ENCODE results near the gene COPS9.

COPS9 gene

GRCh38 chr2:240138254-240138984 lies 2.3 kb upstream of the COPS9 start:
- DNase-seq (ENCODE audit: low spot score): no peak
- TF ChIP-seq CTCF (IDR thresholded peaks at IDR 0.05; ENCODE audit: extremely low read depth, missing control alignments): no peak

GRCh38 chr2:240137596-240138253 lies 1.6 kb upstream of the COPS9 start:
- no peak for TF ChIP-seq CTCF (IDR thresholded peaks at IDR 0.05; ENCODE audit: extremely low read depth, missing control alignments)
- no peak for DNase-seq (ENCODE audit: low spot score)

- DNase-seq (ENCODE audit: low spot score): peak; percentile 62
- no peak for TF ChIP-seq CTCF (IDR thresholded peaks at IDR 0.05; ENCODE audit: extremely low read depth, missing control alignments)
Observed at GRCh38 chr2:240136671-240137292, 677 bp upstream of the COPS9 start.

- TF ChIP-seq CTCF (IDR thresholded peaks at IDR 0.05; ENCODE audit: extremely low read depth, missing control alignments): no peak
Observed at GRCh38 chr2:240135706-240136012, 446 bp downstream of the COPS9 start.

GRCh38 chr2:240134956-240135520 lies 1.1 kb downstream of the COPS9 start:
- DNase-seq (ENCODE audit: low spot score): no peak
- no peak for TF ChIP-seq CTCF (IDR thresholded peaks at IDR 0.05; ENCODE audit: extremely low read depth, missing control alignments)

More at GRCh38 chr2:240135706-240136012, 446 bp downstream of the COPS9 start:
- no peak for DNase-seq (ENCODE audit: low spot score)

- DNase-seq (ENCODE audit: low spot score): no peak
- no peak for TF ChIP-seq CTCF (IDR thresholded peaks at IDR 0.05; ENCODE audit: extremely low read depth, missing control alignments)
Observed at GRCh38 chr2:240134466-240134865, 1.6 kb downstream of the COPS9 start.

- TF ChIP-seq CTCF (IDR thresholded peaks at IDR 0.05; ENCODE audit: extremely low read depth, missing control alignments): no peak
- DNase-seq (ENCODE audit: low spot score): no peak
Observed at GRCh38 chr2:240133401-240133800, 2.7 kb downstream of the COPS9 start.
